ENCODE results near the gene C2orf66.

GRCh38 chr2:196849895-196850294, 40.7 kb upstream of the C2orf66 start:
- peak; percentile 48 for TF ChIP-seq CTCF (conservative IDR thresholded peaks at IDR 0.05; ENCODE audit: low read depth, low read length)
- TF ChIP-seq POLR2A (IDR thresholded peaks at IDR 0.05; ENCODE audit: low read depth, low read length): no peak
- no peak for TF ChIP-seq MAFK (IDR thresholded peaks at IDR 0.05; ENCODE audit: low read depth, low read length)
- TF ChIP-seq MXI1 (IDR thresholded peaks at IDR 0.05; ENCODE audit: borderline replicate concordance, low read depth, low read length): no peak
- TF ChIP-seq, protein P1, sequence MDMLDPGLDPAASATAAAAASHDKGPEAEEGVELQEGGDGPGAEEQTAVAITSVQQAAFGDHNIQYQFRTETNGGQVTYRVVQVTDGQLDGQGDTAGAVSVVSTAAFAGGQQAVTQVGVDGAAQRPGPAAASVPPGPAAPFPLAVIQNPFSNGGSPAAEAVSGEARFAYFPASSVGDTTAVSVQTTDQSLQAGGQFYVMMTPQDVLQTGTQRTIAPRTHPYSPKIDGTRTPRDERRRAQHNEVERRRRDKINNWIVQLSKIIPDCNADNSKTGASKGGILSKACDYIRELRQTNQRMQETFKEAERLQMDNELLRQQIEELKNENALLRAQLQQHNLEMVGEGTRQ (IDR thresholded peaks at IDR 0.05; ENCODE audit: low read depth, low read length): no peak
- no peak for TF ChIP-seq NFE2L2 (IDR thresholded peaks at IDR 0.05; ENCODE audit: low read depth, low read length)

Data from IMR-90 (cell line).